Epithelial cell of proximal tubule (primary cell): ENCODE results near the gene BPIFA1. TPM values are rescaled to one million over a fixed set of nuclear protein-coding genes. Genes with fewer than 3 reads are reported as not detected.

Experiments
- DNase-seq: peaks from one replicate; pipeline ENCODE4 v3.0.0-alpha.2; 2011; ENCODE audit warnings: low read depth
- H3K4me3 ChIP-seq: 2 replicates; pipeline ENCODE4 v1.5.1; 2011; ENCODE audit warnings: low read depth, mild to moderate bottlenecking, low read length
- total RNA-seq: library from RNA; depleted of rRNA; stranded (reverse); fragments of >200 nt; gene quantifications from 2 replicates; pipeline ENCODE4 v1.2.3, GENCODE V29; 2015
- TF ChIP-seq, protein P1 (sequence below): conservative IDR thresholded peaks from 2 replicates; pipeline ENCODE4 v1.5.1; 2012; ENCODE audit warnings: low read depth, mild to moderate bottlenecking, low read length

Gene BPIFA1
- total RNA-seq, 1 donor from 2014 or later: not detected

DNA sequence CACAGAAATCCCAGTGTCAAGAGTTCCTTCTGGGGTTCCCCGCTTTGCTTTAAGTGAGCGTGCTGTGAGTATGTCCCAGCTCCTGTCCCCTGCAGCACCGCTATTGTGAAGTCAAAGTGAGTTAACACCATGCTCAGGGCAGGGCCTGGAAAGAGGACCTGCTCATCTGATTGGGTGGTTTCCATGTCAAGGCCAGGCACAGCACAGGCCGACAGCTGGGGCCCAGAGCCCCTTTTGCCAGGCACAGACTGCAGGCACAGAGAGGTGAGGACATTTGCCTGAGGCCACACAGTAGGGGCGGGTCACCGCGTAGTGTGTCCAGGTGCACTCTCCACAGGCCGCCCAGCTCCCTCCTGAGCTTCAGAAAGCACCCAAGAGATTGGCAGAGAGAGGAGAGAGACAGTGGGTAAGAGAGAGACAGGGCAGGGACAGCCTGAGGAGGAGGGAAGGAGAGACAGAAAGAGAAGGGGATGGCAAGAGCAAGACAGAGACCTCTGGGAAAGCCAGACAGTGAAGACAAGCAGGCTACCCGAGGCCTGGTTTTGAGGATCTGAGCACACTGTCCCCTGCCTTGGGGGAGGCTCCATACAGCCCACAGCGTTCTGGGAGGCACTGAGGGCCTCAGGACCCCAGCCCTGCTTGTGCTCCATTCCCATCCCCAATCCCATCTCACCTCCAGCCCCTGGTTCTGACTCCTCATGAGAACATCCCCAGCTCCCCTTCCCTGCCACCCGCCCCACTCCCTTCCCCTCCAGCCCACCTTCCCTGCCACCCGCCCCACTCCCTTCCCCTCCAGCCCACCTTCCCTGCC lies 40.7 kb downstream of the BPIFA1 start:
- TF ChIP-seq, protein P1, sequence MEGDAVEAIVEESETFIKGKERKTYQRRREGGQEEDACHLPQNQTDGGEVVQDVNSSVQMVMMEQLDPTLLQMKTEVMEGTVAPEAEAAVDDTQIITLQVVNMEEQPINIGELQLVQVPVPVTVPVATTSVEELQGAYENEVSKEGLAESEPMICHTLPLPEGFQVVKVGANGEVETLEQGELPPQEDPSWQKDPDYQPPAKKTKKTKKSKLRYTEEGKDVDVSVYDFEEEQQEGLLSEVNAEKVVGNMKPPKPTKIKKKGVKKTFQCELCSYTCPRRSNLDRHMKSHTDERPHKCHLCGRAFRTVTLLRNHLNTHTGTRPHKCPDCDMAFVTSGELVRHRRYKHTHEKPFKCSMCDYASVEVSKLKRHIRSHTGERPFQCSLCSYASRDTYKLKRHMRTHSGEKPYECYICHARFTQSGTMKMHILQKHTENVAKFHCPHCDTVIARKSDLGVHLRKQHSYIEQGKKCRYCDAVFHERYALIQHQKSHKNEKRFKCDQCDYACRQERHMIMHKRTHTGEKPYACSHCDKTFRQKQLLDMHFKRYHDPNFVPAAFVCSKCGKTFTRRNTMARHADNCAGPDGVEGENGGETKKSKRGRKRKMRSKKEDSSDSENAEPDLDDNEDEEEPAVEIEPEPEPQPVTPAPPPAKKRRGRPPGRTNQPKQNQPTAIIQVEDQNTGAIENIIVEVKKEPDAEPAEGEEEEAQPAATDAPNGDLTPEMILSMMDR: no peak
- DNase-seq: no peak
- H3K4me3 ChIP-seq: no peak overlapping the region

DNA sequence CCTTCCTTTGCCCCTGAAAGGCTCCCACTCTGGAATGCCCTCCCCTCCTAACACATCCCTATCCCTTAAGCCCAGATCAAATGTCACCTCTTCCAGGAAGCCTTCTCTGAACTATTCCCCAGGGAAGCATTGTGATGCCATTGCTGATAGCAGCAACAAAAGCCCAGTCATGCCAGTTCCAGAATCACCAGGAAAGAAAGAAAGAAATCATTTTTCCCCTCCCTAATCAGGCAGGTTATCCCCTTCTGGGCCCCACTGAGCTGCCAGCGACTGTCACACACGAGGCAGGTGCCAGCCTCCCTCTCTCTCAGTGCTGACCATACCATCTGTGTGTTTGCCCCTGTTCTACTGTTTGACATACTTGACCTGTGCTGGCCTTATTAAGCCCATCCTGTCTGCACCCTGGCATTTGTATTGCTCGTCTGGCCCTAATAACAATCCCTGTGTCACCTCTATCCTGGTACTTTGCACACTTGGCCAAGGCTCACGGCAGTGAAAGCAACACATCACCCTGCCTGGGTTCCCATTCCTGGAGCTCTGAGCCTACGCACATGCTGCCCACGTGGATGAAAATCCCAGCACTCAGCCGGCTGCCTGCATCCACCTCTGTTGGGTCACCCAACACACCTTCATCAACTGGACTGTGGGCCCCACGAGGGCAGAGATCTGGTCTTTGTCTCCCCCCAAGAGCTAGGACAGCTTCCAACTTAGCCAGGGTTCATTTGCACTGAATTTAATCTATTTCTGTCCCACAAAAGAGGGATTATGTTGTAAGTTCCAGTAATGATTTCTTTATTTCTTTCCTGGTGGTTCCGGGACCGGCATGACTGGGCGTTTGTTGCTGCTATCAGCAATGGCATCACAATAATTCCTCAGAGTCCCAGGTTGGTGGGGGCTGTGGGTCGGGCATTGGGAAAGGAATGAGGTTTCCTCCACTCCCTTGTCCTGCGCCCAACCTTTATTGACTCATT lies 42.0 kb downstream of the BPIFA1 start:
- TF ChIP-seq, protein P1: no peak
- H3K4me3 ChIP-seq: no peak overlapping the region
- no peak for DNase-seq

DNA sequence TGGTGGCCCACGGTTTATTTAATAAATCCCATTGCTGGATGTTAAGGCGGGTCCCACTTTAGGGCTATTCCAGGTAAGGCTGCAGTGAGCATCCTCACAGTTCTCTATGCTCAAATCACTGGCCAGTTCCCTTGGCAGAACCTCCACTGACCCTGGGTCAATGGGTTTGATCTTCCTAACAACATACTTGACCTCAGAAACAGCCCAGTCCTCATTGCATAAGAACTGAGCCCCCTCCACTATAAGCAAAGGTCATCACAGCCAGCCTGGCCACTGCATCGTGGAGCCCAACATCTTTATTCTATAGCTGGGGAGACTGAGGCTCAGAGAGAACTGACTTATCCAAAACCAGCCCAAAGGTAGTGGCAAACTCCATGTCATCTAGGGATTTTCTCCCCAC lies 42.9 kb downstream of the BPIFA1 start:
- H3K4me3 ChIP-seq: no peak overlapping the region
- DNase-seq: no peak
- TF ChIP-seq, protein P1: no peak

GRCh38 chr20:33279261-33279910 lies 43.6 kb downstream of the BPIFA1 start:
- no peak overlapping the region for H3K4me3 ChIP-seq
- DNase-seq: peak; percentile 36
- TF ChIP-seq, protein P1: no peak

DNA sequence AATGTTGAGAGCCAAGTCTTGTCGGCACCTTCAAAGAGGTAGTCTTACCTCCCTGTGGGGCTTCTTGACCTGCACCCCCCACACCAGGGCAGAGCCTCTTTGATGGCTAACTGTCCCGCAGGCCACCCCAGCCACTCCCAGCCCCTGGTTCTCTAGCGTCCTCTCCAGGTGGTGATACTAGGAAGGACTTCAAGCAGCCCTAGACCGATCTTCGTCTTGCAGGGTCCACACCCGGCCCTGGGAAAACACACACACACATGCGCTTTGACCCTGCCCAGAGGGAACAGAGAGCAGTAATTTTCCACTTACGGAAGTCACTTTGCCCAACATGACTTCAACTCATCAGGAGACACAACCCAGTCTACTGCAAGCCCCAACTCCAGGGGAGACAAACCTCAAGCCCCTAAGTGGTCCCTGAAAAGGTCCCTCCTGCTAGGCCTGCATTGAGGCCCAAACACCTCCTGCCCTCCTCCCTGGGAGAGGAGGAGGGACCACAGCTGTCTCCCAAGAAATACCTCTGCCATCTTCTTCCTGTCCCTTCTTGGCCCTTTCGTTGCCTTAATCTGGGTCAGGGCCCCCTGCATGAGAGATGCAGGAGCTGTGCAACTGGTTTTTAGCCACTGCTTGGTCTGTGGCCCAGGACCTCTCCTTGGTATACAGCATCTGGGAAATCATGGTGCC lies 44.3 kb downstream of the BPIFA1 start:
- TF ChIP-seq, protein P1: no peak
- H3K4me3 ChIP-seq: no peak overlapping the region
- no peak for DNase-seq

DNA sequence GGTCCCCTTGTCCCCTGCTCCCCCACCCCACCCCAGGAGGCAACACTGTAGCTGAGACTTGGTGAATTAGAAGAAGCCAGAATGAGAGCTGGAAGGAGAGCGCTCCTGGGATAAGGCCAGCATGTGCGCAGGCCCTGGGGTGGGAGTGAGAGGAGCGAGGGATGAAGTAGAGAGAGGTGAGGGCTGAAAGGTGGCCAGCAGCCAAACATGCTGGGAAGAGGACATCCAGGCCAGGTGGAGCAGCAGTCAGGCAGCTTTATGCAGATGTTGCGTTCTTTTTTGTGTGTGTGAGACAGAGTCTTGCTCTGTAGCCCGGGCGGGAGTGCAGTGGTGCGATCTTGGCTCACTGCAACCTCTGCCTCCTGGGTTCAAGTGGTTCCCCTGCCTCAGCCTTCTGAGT lies 45.0 kb downstream of the BPIFA1 start:
- TF ChIP-seq, protein P1: no peak
- no peak for DNase-seq
- no peak overlapping the region for H3K4me3 ChIP-seq
